Measurements from ENCODE around the gene NACAD.

NACAD gene

GRCh38 chr7:45088146-45088701 lies 545 bp downstream of the NACAD start:
- no peak for DNase-seq (ENCODE audit: low read depth)

DNA sequence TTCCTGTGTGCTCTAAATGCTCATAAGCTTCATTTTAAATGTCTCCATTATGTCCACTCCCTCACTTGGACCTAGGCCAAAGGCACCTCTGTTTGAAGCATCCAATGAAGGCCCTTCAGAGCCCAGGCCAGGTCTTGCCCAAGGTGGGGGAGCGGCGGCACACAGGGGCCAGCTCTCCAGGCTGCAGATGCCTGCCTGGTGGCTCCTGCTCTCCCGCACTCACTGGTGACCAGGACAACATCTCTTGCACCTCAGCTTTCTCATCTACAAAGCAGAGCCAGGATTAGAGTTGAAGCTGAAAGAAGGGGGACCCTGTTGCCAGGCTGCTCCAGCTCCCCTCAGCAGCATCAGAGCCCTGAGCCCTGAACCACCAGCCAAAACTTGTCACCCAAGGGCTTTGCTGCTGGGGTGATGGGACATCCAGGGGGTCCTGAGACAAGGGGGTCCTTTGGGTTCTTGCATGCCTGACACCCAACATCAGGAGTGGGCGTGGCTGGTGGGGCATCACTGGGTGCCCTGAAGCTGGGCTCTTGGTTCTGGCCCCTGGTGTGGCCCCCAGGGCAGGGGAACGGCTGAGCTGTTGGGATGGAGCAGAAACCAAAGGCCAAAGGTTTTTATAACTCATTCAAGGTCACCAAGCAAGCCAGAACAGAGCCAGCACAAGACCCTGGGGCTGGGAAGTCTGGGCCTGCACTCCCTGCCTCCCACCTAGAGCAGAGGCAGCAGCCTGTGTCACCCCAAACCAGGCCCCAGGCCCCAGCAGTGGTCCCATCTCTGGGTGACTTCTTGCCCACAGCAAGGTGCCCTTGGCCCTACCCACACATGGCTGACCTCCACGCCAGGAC lies 1.2 kb downstream of the NACAD start:
- no peak for DNase-seq (ENCODE audit: low read depth)

DNA sequence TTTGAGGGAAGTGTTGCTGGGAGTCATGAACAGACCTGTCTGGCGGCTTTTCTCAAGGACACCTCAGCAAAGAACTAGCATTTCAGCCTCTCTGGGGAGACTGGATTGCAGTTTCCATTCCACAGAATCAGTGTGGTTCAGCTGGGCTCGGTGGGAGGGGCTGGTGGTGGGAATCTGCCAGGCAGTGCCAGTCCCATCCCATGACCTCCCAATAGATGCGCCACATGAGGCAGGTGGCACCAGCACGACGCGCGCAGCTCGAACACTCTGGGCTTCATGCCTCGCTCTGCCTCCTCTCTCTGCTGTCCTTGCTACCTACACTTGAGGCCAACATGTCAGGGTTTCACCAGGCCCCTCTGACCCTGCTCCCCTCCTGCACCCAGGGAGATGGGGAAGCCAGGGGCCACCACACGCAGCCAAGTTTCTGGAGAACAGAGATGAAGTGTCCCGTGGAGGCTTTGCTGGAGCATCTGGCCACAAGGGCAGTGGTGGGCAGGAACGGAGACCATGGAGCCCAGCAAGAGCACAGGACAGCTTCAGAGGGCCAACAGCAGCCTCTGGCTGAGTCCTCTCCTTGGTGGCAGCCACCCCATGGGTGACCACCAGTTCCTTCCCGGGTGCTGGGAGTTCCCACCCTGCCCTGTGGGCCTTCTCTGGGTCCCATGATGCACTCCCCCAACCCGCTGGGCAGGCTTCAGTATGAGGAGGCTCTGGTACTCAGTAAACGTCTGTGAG lies 2.3 kb downstream of the NACAD start:
- no peak for DNase-seq (ENCODE audit: low read depth)

- no peak for DNase-seq (ENCODE audit: low read depth)
Observed at GRCh38 chr7:45085619-45086200, 3.1 kb downstream of the NACAD start.

GRCh38 chr7:45084901-45085618 lies 3.7 kb downstream of the NACAD start:
- DNase-seq (ENCODE audit: low read depth), result no peak

DNA sequence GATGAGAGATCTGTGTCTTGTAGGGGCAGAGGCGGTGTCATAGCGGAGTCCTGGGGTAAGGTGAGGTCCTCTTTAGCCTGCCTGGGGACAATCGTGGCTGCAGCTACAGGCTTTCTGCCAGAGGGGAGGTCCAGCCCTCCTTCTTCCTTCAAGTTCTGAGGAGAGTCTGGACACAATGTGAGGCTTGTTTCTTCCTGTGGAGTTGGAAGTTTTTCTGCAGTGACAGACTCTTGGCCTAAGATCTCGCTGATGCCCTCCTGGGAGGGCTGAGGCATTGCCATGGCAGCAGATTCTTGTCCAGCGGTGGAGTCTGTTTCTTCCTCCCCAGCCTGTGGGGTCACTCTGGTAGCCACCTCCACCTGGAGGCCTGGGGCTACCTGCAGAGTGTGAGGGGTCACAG lies 4.4 kb downstream of the NACAD start:
- no peak for DNase-seq (ENCODE audit: low read depth)

- DNase-seq (ENCODE audit: low read depth), result no peak
Observed at GRCh38 chr7:45082831-45083331, 5.9 kb downstream of the NACAD start.

DNA sequence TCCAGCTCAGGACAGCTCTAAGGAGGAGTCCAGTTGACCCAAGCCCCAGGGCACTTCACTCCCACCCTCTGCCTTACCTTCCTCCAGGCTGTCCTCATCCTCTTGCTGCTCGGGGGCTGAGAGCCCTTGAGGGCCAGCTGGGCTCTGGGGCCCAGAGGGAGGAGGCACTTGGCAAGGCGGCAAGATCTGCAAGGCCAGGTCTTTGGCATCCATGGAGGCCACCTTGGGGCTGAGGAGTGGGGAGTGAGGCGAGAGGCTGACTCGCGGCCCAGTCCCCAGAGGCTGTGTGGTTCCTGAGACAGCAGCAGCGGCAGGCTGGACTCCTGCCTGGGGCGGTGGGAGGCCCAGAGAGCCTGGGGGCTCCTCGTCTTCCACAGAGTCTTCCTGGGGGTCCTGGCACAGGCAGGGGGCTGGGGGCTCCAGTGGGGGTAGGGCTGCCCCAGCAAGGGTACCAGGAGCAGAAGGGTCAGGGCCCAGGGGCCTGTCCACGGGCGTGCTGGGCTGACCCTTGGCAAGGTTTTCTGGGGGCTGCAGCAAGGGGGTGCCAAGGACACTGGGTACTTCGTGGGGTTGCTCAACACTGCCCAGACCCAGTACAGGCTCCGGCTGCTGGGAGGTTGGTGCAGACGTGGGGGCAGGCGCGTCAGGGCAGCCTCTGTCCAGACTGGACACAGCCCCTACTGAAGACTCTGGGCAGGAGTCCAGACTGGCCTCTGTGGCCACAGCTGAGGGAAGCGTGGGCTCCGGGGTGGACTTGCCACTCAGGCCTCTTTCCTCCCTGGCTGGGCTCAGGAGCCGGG lies 6.5 kb downstream of the NACAD start:
- peak; percentile 64 for DNase-seq (ENCODE audit: low read depth)

DNA sequence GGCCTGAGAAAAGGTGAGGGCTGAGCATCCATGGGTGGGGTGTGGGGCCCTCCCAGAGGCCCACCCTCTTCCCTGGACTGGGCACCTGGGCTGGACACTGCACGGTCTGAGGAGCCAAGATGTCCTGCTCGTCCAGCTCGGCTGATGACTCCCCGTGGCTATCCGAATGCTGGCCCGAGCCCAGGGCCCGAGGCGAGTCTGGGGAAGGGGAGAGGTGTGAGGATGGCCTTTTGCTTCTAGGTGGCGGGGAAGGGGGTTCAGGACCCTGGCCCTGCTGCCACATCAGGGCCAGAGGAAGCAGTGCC lies 7.1 kb downstream of the NACAD start:
- DNase-seq (ENCODE audit: low read depth), result no peak

DNA sequence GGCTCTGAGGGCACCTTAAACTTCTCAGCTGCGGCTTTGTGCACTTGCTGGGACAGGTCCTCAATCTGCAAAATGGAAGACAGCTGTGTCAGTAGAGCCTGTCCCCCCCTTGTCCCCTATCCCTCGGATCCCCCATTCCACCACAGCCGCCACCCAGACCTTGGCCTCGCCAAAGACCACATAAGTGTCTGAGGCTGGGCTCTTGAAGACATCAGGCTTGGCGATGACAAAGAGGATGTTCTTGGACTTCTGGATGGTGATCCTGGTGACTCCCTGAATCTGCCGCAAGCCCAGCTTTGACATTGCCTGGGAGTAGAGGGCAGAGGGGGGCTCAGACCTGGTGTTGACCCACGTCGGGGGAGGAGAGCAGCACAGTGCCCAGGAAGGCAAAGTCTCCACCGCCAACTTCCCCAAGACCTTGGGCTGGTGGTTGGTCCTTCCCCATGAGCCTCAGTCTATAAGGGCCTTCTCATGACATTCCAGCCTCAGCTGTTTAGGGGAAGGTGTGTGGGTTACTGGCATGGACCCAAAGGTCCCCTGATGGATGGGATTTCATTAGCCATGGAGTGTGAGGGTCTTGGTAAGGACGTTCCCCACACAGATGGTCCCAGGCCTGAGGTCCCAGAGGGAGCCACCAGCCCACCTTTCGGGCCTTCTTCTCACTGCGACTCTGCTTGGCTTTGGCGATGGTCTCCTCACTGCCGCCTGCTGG lies 7.7 kb downstream of the NACAD start:
- DNase-seq (ENCODE audit: low read depth), result no peak

- DNase-seq (ENCODE audit: low read depth), result no peak
Observed at GRCh38 chr7:45080265-45080957, 8.4 kb downstream of the NACAD start.

- no peak for DNase-seq (ENCODE audit: low read depth)
Observed at GRCh38 chr7:45078125-45078681, 10.6 kb downstream of the NACAD start.

DNA sequence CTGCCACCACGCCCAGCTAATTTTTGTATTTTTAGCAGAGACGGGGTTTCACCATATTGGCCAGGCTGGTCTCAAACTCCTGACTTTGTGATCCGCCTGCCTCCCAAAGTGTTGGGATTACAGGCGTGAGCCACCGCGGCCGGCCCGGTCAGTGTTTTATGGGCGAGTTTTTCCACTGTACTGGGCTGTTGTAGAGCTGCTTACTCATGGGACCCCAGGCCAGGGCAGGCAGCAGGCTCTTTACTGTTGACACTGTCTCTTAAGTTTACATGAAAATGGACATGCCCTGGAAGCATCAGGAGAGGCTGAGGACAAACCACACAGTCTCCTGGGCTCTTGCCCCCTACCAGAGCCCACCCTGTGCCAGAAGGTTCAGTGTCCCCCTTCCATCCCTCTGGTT lies 11.2 kb downstream of the NACAD start:
- DNase-seq (ENCODE audit: low read depth), result no peak

- no peak for DNase-seq (ENCODE audit: low read depth)
Observed at GRCh38 chr7:45076946-45077345, 11.8 kb downstream of the NACAD start.

GRCh38 chr7:45075871-45076796 lies 12.6 kb downstream of the NACAD start:
- DNase-seq (ENCODE audit: low read depth), result no peak

GRCh38 chr7:45075355-45075644 lies 13.5 kb downstream of the NACAD start:
- no peak for DNase-seq (ENCODE audit: low read depth)

GRCh38 chr7:45074528-45075354 lies 14.0 kb downstream of the NACAD start:
- no peak for DNase-seq (ENCODE audit: low read depth)
